ENCODE data around the gene CHN2.

The CHN2 gene

DNA sequence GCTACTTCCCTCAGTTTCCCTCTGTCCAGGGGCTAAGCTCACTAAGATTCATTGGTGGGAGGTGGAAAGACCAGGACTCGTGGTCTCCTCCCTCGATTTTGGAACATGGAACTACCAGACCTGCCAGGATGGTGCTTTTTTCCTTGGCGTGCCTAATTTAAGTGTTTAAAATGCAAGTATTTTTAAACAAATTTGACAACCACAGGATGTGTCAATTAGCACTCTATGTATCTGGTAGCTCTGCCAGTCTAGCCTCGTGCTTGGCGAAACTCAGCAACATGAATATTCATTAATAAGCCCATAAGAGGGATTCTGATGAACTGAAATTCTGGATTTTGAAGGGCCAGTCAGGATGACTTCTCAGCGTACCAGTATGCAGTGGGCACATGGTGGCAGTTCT lies 224.1 kb downstream of the CHN2 start:
- H3K4me2 ChIP-seq: no peak overlapping the region

GRCh38 chr7:29420011-29420410 lies 225.4 kb downstream of the CHN2 start:
- Histone ChIP-seq H3K9ac (no peak overlapping the region), H3K4me3 (IDR thresholded peaks at IDR 0.05; ENCODE audit: insufficient read depth, low read depth, low read length) (no peak overlapping the region), H4K20me1 (ENCODE audit: insufficient read depth) (no peaks in the 10 kb centered on the region), H3K36me3 (ENCODE audit: insufficient read depth) (no peaks in the 10 kb centered on the region), H2AFZ (ENCODE audit: low read depth) (no peak overlapping the region), H3K4me1 (ENCODE audit: low read depth, poor library complexity, severe bottlenecking) (peaks cover 52% of the 10 kb centered on the region), H3K27me3 (ENCODE audit: insufficient read depth, low read depth) (no peaks in the 10 kb centered on the region), H3K4me2 (peak overlapping the region; percentile 95), H3K79me2 (ENCODE audit: insufficient read depth, low read depth) (no peaks in the 10 kb centered on the region), H3K27ac (no peak overlapping the region)
- TF ChIP-seq, protein P1, sequence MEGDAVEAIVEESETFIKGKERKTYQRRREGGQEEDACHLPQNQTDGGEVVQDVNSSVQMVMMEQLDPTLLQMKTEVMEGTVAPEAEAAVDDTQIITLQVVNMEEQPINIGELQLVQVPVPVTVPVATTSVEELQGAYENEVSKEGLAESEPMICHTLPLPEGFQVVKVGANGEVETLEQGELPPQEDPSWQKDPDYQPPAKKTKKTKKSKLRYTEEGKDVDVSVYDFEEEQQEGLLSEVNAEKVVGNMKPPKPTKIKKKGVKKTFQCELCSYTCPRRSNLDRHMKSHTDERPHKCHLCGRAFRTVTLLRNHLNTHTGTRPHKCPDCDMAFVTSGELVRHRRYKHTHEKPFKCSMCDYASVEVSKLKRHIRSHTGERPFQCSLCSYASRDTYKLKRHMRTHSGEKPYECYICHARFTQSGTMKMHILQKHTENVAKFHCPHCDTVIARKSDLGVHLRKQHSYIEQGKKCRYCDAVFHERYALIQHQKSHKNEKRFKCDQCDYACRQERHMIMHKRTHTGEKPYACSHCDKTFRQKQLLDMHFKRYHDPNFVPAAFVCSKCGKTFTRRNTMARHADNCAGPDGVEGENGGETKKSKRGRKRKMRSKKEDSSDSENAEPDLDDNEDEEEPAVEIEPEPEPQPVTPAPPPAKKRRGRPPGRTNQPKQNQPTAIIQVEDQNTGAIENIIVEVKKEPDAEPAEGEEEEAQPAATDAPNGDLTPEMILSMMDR (conservative IDR thresholded peaks at IDR 0.05; ENCODE audit: low read depth, low read length): no peak

More for the DNA sequence above, 224.1 kb downstream of the CHN2 start:
- H3K36me3 ChIP-seq (ENCODE audit: insufficient read depth): no peaks in the 10 kb centered on the region
- H3K27me3 ChIP-seq (ENCODE audit: insufficient read depth, low read depth): no peaks in the 10 kb centered on the region
- H3K9ac ChIP-seq: no peak overlapping the region
- H3K4me3 ChIP-seq (IDR thresholded peaks at IDR 0.05; ENCODE audit: insufficient read depth, low read depth, low read length): no peak overlapping the region
- no peaks in the 10 kb centered on the region for H3K79me2 ChIP-seq (ENCODE audit: insufficient read depth, low read depth)
- peaks cover 60% of the 10 kb centered on the region for H3K4me1 ChIP-seq (ENCODE audit: low read depth, poor library complexity, severe bottlenecking)
- H4K20me1 ChIP-seq (ENCODE audit: insufficient read depth): no peaks in the 10 kb centered on the region
- H2AFZ ChIP-seq (ENCODE audit: low read depth): no peak overlapping the region
- TF ChIP-seq, protein P1 (conservative IDR thresholded peaks at IDR 0.05; ENCODE audit: low read depth, low read length): no peak
- no peak overlapping the region for H3K27ac ChIP-seq

DNA sequence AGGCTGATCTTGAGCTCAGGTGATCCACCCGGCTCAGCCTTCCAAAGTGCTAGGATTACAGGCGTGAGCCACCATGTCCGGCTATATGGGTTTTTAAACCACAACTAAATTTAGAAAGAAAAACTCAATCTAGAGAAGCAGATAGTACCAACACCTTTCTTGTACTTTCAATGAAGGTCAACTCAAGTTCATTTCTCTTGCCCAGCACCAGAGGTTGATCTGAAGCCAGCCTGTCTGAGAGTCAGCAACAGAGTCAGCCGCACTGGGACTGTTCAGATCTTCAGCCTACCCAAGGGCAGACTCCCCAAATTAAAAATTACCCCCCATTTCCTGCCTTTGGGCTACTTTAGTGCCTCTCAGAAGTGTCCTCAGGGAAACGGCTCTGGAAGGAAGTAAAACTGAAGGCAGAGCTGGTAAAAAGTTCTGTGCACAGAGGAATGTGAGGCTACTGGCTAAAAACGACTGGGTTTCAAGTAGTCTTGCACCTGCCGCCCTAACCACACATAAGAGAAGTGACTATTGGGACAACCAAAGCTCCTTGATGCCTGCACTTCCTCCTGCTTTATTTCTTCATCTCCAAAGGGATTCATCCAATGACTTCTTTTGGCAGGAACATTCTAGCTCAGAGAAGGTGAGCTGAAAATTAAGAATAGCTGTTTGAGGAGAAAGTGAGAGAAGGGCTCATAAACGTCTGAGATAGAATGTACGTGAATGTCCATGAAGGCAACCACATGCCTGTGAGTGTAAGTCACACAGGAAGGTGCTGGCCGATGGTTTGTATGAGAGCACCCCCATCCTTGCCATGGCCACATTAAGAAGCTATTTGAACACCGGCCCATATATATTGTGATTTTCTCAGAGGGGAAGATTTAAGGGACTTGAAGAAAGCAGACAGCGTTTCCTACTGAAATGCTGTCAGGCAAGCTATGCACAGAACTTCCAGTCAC lies 226.7 kb downstream of the CHN2 start:
- Histone ChIP-seq H3K4me1 (ENCODE audit: low read depth, poor library complexity, severe bottlenecking) (peaks cover 42% of the 10 kb centered on the region), H3K9ac (peak overlapping the region; percentile 37; the same call in 1 of the 2 replicates), H2AFZ (ENCODE audit: low read depth) (peak overlapping the region; percentile 57), H3K4me3 (IDR thresholded peaks at IDR 0.05; ENCODE audit: insufficient read depth, low read depth, low read length) (no peak overlapping the region), H3K4me2 (peak overlapping the region; percentile 95), H3K79me2 (ENCODE audit: insufficient read depth, low read depth) (no peaks in the 10 kb centered on the region), H4K20me1 (ENCODE audit: insufficient read depth) (no peaks in the 10 kb centered on the region), H3K36me3 (ENCODE audit: insufficient read depth) (no peaks in the 10 kb centered on the region), H3K27ac (peak overlapping the region; percentile 62), H3K27me3 (ENCODE audit: insufficient read depth, low read depth) (no peaks in the 10 kb centered on the region)
- TF ChIP-seq, protein P1 (conservative IDR thresholded peaks at IDR 0.05; ENCODE audit: low read depth, low read length): no peak

- no peak overlapping the region for H3K9ac ChIP-seq
- no peaks in the 10 kb centered on the region for H3K79me2 ChIP-seq (ENCODE audit: insufficient read depth, low read depth)
- peaks cover 42% of the 10 kb centered on the region for H3K4me1 ChIP-seq (ENCODE audit: low read depth, poor library complexity, severe bottlenecking)
- no peak overlapping the region for H3K4me3 ChIP-seq (IDR thresholded peaks at IDR 0.05; ENCODE audit: insufficient read depth, low read depth, low read length)
- H4K20me1 ChIP-seq (ENCODE audit: insufficient read depth): no peaks in the 10 kb centered on the region
- H3K36me3 ChIP-seq (ENCODE audit: insufficient read depth): no peaks in the 10 kb centered on the region
- no peak overlapping the region for H2AFZ ChIP-seq (ENCODE audit: low read depth)
- no peak overlapping the region for H3K27ac ChIP-seq
- peak overlapping the region; percentile 95; the same call in 1 of the 2 replicates for H3K4me2 ChIP-seq
- H3K27me3 ChIP-seq (ENCODE audit: insufficient read depth, low read depth): no peaks in the 10 kb centered on the region
- TF ChIP-seq, protein P1 (conservative IDR thresholded peaks at IDR 0.05; ENCODE audit: low read depth, low read length): no peak
These were observed 228.3 kb downstream of the CHN2 start for GRCh38 chr7:29422829-29423228.

All from KMS-11 (cell line).